SU-DHL-6 (cell line): ENCODE data around the gene TAF12.

ENCODE experiments used
- EZH2phosphoT487 ChIP-seq: fragments of 200-600 bp; sonication (generic), shearing (Covaris generic); conservative IDR thresholded peaks from 2 replicates; pipeline ENCODE4 v1.6.1; 2018; ENCODE audit warnings: mild to moderate bottlenecking, antibody characterized with exemption, low read length, moderate library complexity, mixed read lengths
- TF ChIP-seq, protein P1 (sequence below): fragments of 200-600 bp; sonication (generic); IDR thresholded peaks from one replicate; pipeline ENCODE4 v1.5.1; 2017; ENCODE audit warnings: antibody characterized with exemption, mild to moderate bottlenecking, low read length, moderate library complexity; ENCODE audit not compliant: insufficient read depth, poor library complexity, severe bottlenecking

GRCh38 chr1:28646040-28646439 is 3.2 kb upstream of the TAF12 start:
- TF ChIP-seq, protein P1, sequence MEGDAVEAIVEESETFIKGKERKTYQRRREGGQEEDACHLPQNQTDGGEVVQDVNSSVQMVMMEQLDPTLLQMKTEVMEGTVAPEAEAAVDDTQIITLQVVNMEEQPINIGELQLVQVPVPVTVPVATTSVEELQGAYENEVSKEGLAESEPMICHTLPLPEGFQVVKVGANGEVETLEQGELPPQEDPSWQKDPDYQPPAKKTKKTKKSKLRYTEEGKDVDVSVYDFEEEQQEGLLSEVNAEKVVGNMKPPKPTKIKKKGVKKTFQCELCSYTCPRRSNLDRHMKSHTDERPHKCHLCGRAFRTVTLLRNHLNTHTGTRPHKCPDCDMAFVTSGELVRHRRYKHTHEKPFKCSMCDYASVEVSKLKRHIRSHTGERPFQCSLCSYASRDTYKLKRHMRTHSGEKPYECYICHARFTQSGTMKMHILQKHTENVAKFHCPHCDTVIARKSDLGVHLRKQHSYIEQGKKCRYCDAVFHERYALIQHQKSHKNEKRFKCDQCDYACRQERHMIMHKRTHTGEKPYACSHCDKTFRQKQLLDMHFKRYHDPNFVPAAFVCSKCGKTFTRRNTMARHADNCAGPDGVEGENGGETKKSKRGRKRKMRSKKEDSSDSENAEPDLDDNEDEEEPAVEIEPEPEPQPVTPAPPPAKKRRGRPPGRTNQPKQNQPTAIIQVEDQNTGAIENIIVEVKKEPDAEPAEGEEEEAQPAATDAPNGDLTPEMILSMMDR = no peak
- no peak for TF ChIP-seq EZH2phosphoT487
